Transverse colon (tissue), 4 donors: ENCODE results near the gene SAP130. TPM values are rescaled to one million over a fixed set of nuclear protein-coding genes. Genes with fewer than 3 reads are reported as not detected.

Experiments
- DNase-seq: peaks from one replicate; pipeline ENCODE4 v3.0.0-alpha.2; 2019
- H3K27ac ChIP-seq, 4 donors: fragments of 200-600 bp; sonication (generic); 2 replicates each; pipeline ENCODE4 v1.5.1; 2016 to 2018; ENCODE audit warnings: inconsistent platforms in 4 of 4
- H3K27me3 ChIP-seq: fragments of 200-600 bp; sonication (generic); 2 replicates; pipeline ENCODE4 v1.5.1; 2017; ENCODE audit warnings: inconsistent platforms
- H3K36me3 ChIP-seq, 4 donors: fragments of 200-600 bp; sonication (generic); 2 replicates each; pipeline ENCODE4 v1.5.1; 2017 to 2019; ENCODE audit warnings: inconsistent platforms in 4 of 4
- H3K4me1 ChIP-seq, 4 donors: fragments of 200-600 bp; sonication (generic); 2 replicates each; pipeline ENCODE4 v1.5.1; 2017 to 2020; ENCODE audit warnings: inconsistent platforms in 4 of 4
- H3K4me3 ChIP-seq, 4 donors: fragments of 200-600 bp; sonication (generic); 1 replicate in 1 of 4; 2 replicates in 3 of 4; pipeline versions ENCODE4 v1.5.1 to v1.6.1; 2017 to 2019; ENCODE audit warnings: inconsistent platforms in 4 of 4
- H3K9me3 ChIP-seq, 2 donors: fragments of 200-600 bp; sonication (generic); 2 replicates each; pipeline ENCODE4 v1.5.1; 2017 to 2019; ENCODE audit warnings: inconsistent platforms in 2 of 2
- EP300 ChIP-seq: sonication (generic); formaldehyde crosslinking; IDR thresholded peaks from one replicate; pipeline ENCODE4 v1.6.1; 2017; ENCODE audit warnings: antibody characterized with exemption, low read depth
- POLR2A ChIP-seq: fragments of 450-650 bp; IDR thresholded peaks from one replicate; pipeline ENCODE4 v1.6.1; 2016; ENCODE audit warnings: antibody characterized with exemption, mild to moderate bottlenecking, moderate library complexity
- POLR2AphosphoS5 ChIP-seq, 3 donors: sonication (generic); formaldehyde crosslinking; IDR thresholded peaks; one replicate each; pipeline ENCODE4 v1.6.1; 2016; ENCODE audit warnings: antibody characterized with exemption in 3 of 3
- WGBS, 2 donors: methylation state at CpG; one replicate each; pipeline ENCODE4 v1.1.5; 2018; ENCODE audit warnings: low coverage in 1 of 2; 5-methylcytosine and 5-hydroxymethylcytosine counted together
- in situ Hi-C, 4 donors: fragments of 200-750 bp; cut with MboI; loops; one replicate each; pipeline versions ENCODE4 v1.15.0 to v1.15.1; 2017; ENCODE audit warnings: low sequenced_read_pairs in 3 of 4, low pct_ligation_motif_present in 1 of 4, low pct_unique_long_range_greater_than_20kb in 1 of 4
- intact Hi-C: fragments of 100-400 bp; cut with DNase I; formaldehyde crosslinking; loops from one replicate; pipeline ENCODE4 v1.15.1; 2023; ENCODE audit warnings: low total_unique reads
- total RNA-seq, 4 donors: library from RNA; depleted of rRNA; stranded (reverse); fragments of >200 nt; gene quantifications; one replicate each; pipeline ENCODE4 v1.1.0, GENCODE V29; 2016
- TF ChIP-seq, protein P1 (sequence below), 5 experiments: fragments of 200-600 bp in 3 of 5; fragments of 450-650 bp in 2 of 5; sonication (generic) in 3 of 5; IDR thresholded peaks; 1 replicate in 2 of 5; 2 replicates in 3 of 5; pipeline ENCODE4 v1.5.1; 2016 to 2017; ENCODE audit warnings: antibody characterized with exemption in 5 of 5, inconsistent platforms in 3 of 5, mild to moderate bottlenecking in 2 of 5, moderate library complexity in 1 of 5

The SAP130 gene
- total RNA-seq, 4 donors from 2014 or later = 2.6 to 23.9 (median 13.0) TPM

DNA sequence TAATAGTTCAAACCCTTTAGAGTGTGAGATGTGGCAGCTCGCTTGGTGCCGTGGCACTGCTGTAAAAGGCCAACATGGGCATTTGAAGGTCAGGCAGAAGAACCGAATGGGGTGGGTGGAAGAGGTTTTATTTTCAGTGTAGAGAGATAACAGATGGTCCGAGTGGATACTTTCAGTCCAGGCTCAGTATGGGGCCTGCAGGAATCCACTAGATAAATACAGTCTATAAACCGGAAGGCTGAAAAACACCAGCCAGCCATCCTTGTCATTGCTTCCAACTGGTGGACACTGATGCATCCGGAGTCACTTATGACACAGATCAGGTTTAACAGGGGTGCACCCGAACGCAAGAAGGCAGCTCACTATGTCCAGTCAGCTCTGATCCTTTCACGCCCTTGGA, 86.4 kb downstream of the SAP130 start:
- TF ChIP-seq POLR2A = no peak
- TF ChIP-seq EP300 = no peak
- TF ChIP-seq, protein P1, sequence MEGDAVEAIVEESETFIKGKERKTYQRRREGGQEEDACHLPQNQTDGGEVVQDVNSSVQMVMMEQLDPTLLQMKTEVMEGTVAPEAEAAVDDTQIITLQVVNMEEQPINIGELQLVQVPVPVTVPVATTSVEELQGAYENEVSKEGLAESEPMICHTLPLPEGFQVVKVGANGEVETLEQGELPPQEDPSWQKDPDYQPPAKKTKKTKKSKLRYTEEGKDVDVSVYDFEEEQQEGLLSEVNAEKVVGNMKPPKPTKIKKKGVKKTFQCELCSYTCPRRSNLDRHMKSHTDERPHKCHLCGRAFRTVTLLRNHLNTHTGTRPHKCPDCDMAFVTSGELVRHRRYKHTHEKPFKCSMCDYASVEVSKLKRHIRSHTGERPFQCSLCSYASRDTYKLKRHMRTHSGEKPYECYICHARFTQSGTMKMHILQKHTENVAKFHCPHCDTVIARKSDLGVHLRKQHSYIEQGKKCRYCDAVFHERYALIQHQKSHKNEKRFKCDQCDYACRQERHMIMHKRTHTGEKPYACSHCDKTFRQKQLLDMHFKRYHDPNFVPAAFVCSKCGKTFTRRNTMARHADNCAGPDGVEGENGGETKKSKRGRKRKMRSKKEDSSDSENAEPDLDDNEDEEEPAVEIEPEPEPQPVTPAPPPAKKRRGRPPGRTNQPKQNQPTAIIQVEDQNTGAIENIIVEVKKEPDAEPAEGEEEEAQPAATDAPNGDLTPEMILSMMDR (IDR thresholded peaks at IDR 0.05) = no peak
- no peak for TF ChIP-seq POLR2AphosphoS5 (IDR thresholded peaks at IDR 0.05)

DNA sequence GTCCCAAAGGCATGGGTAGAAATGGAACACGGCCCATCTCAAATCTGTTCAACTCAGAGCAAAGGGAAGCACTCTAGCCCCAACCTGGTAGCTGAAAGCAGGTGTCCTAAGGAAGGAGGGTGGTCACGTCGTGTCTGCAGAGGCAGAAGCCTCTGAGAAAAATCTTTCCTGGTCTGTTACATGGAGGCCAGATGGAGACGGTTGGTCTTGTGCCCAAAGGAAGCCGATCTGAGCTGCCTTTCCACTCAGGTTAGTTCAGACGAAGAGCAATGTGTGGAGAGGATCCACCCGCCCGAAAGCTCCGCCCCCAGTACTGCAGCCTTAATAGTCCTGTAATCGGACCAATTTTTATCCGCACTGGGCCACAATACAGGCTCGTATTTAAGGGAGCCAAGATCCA, 87.2 kb downstream of the SAP130 start:
- Histone ChIP-seq H3K36me3 (peaks cover 0 to 39% (median 16%) of the 10 kb centered on the region in 4 donors), H3K27me3 (no peaks in the 10 kb centered on the region), H3K27ac (no peak overlapping the region), H3K9me3 (no peaks in the 10 kb centered on the region), H3K4me3 (no peak overlapping the region), H3K4me1 (no peaks in the 10 kb centered on the region)
- TF ChIP-seq EP300 (no peak), POLR2A (no peak)
- intact Hi-C loops (no loop called here), in situ Hi-C loops (no loop called here)
- WGBS, 2 donors = 83 to 84% methylated on average over 5 to 12 of the region's 12 CpGs
- no peak for DNase-seq

More for the DNA sequence above, 86.4 kb downstream of the SAP130 start:
- intact Hi-C loops (no loop called here), in situ Hi-C loops (no loop called here)
- Histone ChIP-seq H3K27ac (no peak overlapping the region), H3K27me3 (no peaks in the 10 kb centered on the region), H3K36me3 (peaks cover 0 to 46% (median 19%) of the 10 kb centered on the region in 4 donors), H3K4me1 (no peaks in the 10 kb centered on the region), H3K9me3 (no peaks in the 10 kb centered on the region), H3K4me3 (no peak overlapping the region)
- 70 to 95% methylated on average over 2 to 9 of the region's 9 CpGs for WGBS, 2 donors
- DNase-seq = no peak

DNA sequence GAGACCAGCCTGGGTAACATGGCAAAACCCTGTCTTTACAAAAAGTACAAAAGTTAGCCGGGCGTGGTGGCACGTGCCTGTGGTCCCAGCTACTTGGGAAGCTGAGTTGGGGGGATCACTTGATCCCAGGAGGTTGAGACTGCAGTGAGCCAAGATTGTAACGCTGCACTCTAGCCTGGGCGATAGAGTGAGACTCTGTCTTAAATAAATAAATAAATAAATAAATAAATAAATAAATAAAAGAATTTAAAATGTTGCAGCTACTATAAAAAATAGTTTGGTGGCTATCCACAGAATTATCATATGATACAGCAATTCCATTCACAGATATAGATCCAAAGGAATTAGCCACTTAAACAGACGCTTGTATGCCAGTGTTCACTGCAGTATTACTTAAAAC, 92.5 kb downstream of the SAP130 start:
- WGBS, 2 donors = 86 to 90% methylated on average over 5 to 6 of the region's 6 CpGs
- no peak for TF ChIP-seq POLR2A
- TF ChIP-seq EP300 = no peak
- TF ChIP-seq, protein P1 (IDR thresholded peaks at IDR 0.05) = no peak
- TF ChIP-seq POLR2AphosphoS5 (IDR thresholded peaks at IDR 0.05) = no peak

DNA sequence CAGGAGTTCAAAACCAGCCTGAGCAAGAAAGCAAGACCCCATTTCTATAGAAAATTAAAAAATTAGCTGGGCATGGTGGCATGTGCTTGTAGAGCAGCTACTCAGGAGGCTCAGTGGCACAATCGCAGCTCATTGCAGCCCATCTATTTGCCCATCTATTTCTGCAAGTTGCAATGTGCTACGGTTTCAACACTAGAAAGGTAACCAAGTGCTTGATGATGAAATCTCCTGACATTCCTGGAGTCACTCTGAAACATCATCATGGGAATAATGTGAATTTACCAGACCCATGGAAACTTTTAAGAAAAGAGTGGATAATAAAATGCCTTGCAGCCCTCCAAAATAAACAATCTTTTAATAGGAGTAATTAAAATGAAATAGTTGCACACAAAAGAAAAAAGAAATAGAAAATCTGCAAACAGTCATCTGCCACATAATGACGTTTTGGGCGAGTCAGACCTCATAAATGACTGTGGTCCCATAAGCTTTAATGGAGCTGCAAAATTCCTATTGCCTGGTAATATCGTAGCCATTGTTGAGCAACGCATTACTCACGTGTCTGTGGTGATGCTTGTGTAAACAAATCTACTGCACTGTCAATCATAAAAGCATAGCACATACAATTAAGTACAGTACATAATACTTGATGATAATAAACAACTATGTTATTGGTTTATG, 95.5 kb downstream of the SAP130 start:
- no peaks in the 10 kb centered on the region for H3K9me3 ChIP-seq
- intact Hi-C loops (no loop called here), in situ Hi-C loops (no loop called here)
- H3K4me3 ChIP-seq = no peak overlapping the region
- H3K27me3 ChIP-seq = no peaks in the 10 kb centered on the region
- 46 to 59% methylated on average over 5 to 7 of the region's 7 CpGs for WGBS, 2 donors
- DNase-seq = no peak
- H3K4me1 ChIP-seq = no peaks in the 10 kb centered on the region
- H3K36me3 ChIP-seq = no peaks in the 10 kb centered on the region
- TF ChIP-seq EP300 = no peak
- TF ChIP-seq POLR2A = no peak
- no peak for TF ChIP-seq POLR2AphosphoS5 (IDR thresholded peaks at IDR 0.05)
- TF ChIP-seq, protein P1 (IDR thresholded peaks at IDR 0.05) = no peak
- H3K27ac ChIP-seq = no peak overlapping the region

More for the DNA sequence above, 92.5 kb downstream of the SAP130 start:
- Histone ChIP-seq H3K27ac (no peak overlapping the region), H3K36me3 (no peaks in the 10 kb centered on the region), H3K4me1 (no peaks in the 10 kb centered on the region), H3K27me3 (no peaks in the 10 kb centered on the region), H3K4me3 (no peak overlapping the region), H3K9me3 (no peaks in the 10 kb centered on the region)
- no peak for DNase-seq
- in situ Hi-C loops = no loop called here
- intact Hi-C loops = no loop called here

DNA sequence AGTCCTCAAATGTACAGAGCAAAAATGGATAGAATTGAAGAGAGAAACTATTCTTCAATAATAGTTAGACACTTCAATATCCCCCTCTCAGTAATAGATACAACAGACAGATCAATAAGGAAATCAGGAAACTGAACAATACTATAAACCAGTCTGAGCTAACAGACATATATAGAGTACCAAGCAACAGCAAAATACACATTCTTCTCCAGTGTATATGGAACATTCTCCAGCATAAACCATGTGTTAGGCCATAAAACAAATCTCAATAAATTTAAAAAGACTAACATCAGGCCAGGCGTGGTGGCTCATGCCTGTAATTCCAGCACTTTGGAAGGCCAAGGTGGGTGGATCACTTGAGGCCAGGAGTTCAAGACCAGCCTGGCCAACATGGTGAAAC, 98.4 kb downstream of the SAP130 start:
- Histone ChIP-seq H3K4me3 (no peak overlapping the region), H3K27me3 (no peaks in the 10 kb centered on the region), H3K27ac (no peak overlapping the region), H3K36me3 (no peaks in the 10 kb centered on the region), H3K9me3 (no peaks in the 10 kb centered on the region), H3K4me1 (no peaks in the 10 kb centered on the region)
- WGBS, 2 donors = 44% methylated on average over 1 of the region's 1 CpG; no CpG with 5 or more reads in 1 of the 2 donors
- no peak for DNase-seq
- TF ChIP-seq EP300 = no peak
- no peak for TF ChIP-seq POLR2A
- no peak for TF ChIP-seq POLR2AphosphoS5 (IDR thresholded peaks at IDR 0.05)
- TF ChIP-seq, protein P1 (IDR thresholded peaks at IDR 0.05) = no peak
- in situ Hi-C loops (no loop called here), intact Hi-C loops (no loop called here)
